NCI-H2196 (cell line): Measurements from ENCODE around the gene OTOP1.
"Not testable (repeated sequence)": the region's sequence is repeated elsewhere in the genome, so short reads cannot be mapped to it uniquely, and the experiment has no call there.

Experiments used
- DNase-seq: peaks from one replicate; lab custom pipeline; 2025; ENCODE audit not compliant: unreplicated experiment; lab: John Stamatoyannopoulos, UW

Gene OTOP1

GRCh38 chr4:4239551-4239950 is 12.8 kb upstream of the OTOP1 start:
- DNase-seq = not testable (repeated sequence)

GRCh38 chr4:4233610-4234009 is 6.9 kb upstream of the OTOP1 start:
- DNase-seq = no peak

- DNase-seq = no peak
Measured at GRCh38 chr4:4228356-4228668, 1.6 kb upstream of the OTOP1 start.

GRCh38 chr4:4227510-4228355 is 1.0 kb upstream of the OTOP1 start:
- DNase-seq = no peak

- no peak for DNase-seq
Measured at GRCh38 chr4:4225915-4226605, 669 bp downstream of the OTOP1 start.

GRCh38 chr4:4217113-4217512 is 9.6 kb downstream of the OTOP1 start:
- DNase-seq = no peak

GRCh38 chr4:4216648-4217047 is 10.1 kb downstream of the OTOP1 start:
- DNase-seq = no peak

- DNase-seq = not testable (repeated sequence)
Measured at GRCh38 chr4:4213674-4214073, 13.1 kb downstream of the OTOP1 start.

GRCh38 chr4:4206204-4206603 is 20.5 kb downstream of the OTOP1 start:
- no peak for DNase-seq

GRCh38 chr4:4204401-4204745 is 22.4 kb downstream of the OTOP1 start:
- DNase-seq = no peak

GRCh38 chr4:4203688-4204400 is 22.9 kb downstream of the OTOP1 start:
- DNase-seq = no peak

- DNase-seq = no peak
Measured at GRCh38 chr4:4202510-4202909, 24.2 kb downstream of the OTOP1 start.

GRCh38 chr4:4200624-4201023 is 26.1 kb downstream of the OTOP1 start:
- no peak for DNase-seq

- no peak for DNase-seq
Measured at GRCh38 chr4:4195354-4195753, 31.4 kb downstream of the OTOP1 start.

GRCh38 chr4:4188557-4188956 is 38.2 kb downstream of the OTOP1 start:
- peak; percentile 45 for DNase-seq

- DNase-seq = no peak
Measured at GRCh38 chr4:4185528-4185927, 41.2 kb downstream of the OTOP1 start.

GRCh38 chr4:4182835-4183568 is 43.7 kb downstream of the OTOP1 start:
- no peak for DNase-seq

- DNase-seq = no peak
Measured at GRCh38 chr4:4170596-4171150, 56.1 kb downstream of the OTOP1 start.

- DNase-seq = not testable (repeated sequence)
Measured at GRCh38 chr4:4167981-4168780, 58.5 kb downstream of the OTOP1 start.

GRCh38 chr4:4166986-4167385 is 59.7 kb downstream of the OTOP1 start:
- not testable (repeated sequence) for DNase-seq
